HG03039 (cell line): ENCODE results near the gene SH3BP2.

Source experiments
- ATAC-seq: cut with Tn5 transposase; IDR thresholded peaks from one replicate; pipeline ENCODE4 v1.9.1; 2021; ENCODE audit warnings: mild to moderate bottlenecking, moderate library complexity; ENCODE audit not compliant: unreplicated experiment

Gene SH3BP2

GRCh38 chr4:2831611-2832308, 38.9 kb downstream of the SH3BP2 start:
- no peak for ATAC-seq

GRCh38 chr4:2832309-2832980, 39.6 kb downstream of the SH3BP2 start:
- peak; percentile 55 for ATAC-seq

GRCh38 chr4:2832981-2833670, 40.2 kb downstream of the SH3BP2 start:
- no peak for ATAC-seq

- no peak for ATAC-seq
Measured at GRCh38 chr4:2833671-2834000, 40.8 kb downstream of the SH3BP2 start.

- no peak for ATAC-seq
Measured at GRCh38 chr4:2834001-2834921, 41.4 kb downstream of the SH3BP2 start.

- no peak for ATAC-seq
Measured at GRCh38 chr4:2835978-2836377, 43.1 kb downstream of the SH3BP2 start.

GRCh38 chr4:2836391-2836859, 43.5 kb downstream of the SH3BP2 start:
- no peak for ATAC-seq

GRCh38 chr4:2837110-2837903, 44.4 kb downstream of the SH3BP2 start:
- no peak for ATAC-seq

GRCh38 chr4:2837904-2838496, 45.1 kb downstream of the SH3BP2 start:
- no peak for ATAC-seq

- no peak for ATAC-seq
Measured at GRCh38 chr4:2839060-2839459, 46.2 kb downstream of the SH3BP2 start.

GRCh38 chr4:2842687-2843262, 49.9 kb downstream of the SH3BP2 start:
- no peak for ATAC-seq

- ATAC-seq: peak; percentile 76
Measured at GRCh38 chr4:2843263-2843940, 50.5 kb downstream of the SH3BP2 start, which contains the start of gene ADD1. TSS of gene ADD1 (plus strand) at chr4:2843844. CDS start at chr4:2875916, 32,072 bp downstream.

- ATAC-seq: no peak
Measured at GRCh38 chr4:2843941-2844584, 51.2 kb downstream of the SH3BP2 start.

- no peak for ATAC-seq
Measured at GRCh38 chr4:2846172-2846571, 53.3 kb downstream of the SH3BP2 start.

- ATAC-seq: no peak
Measured at GRCh38 chr4:2847302-2847871, 54.5 kb downstream of the SH3BP2 start.

- ATAC-seq: no peak
Measured at GRCh38 chr4:2848449-2848848, 55.6 kb downstream of the SH3BP2 start.

- ATAC-seq: no peak
Measured at GRCh38 chr4:2849267-2850152, 56.6 kb downstream of the SH3BP2 start.
